Stimulated activated CD8-positive, alpha-beta memory T cell treated with anti-CD3 and anti-CD28 coated beads, Interleukin-7, amount 100 ng/mL, for 24 hours (primary cell): Measurements from ENCODE around the gene TNS1.

Experiments used
- DNase-seq: peaks from one replicate; pipeline ENCODE4 v3.0.0-alpha.2; 2020; ENCODE audit warnings: low read depth

The TNS1 gene

GRCh38 chr2:217830061-217830460, 172.7 kb downstream of the TNS1 start:
- DNase-seq = no peak

GRCh38 chr2:217829420-217829819, 173.4 kb downstream of the TNS1 start:
- DNase-seq = no peak

GRCh38 chr2:217828336-217828735, 174.5 kb downstream of the TNS1 start:
- no peak for DNase-seq

GRCh38 chr2:217827430-217828201, 175.2 kb downstream of the TNS1 start:
- DNase-seq = no peak

GRCh38 chr2:217826991-217827390, 175.8 kb downstream of the TNS1 start:
- DNase-seq = no peak

- DNase-seq = no peak
Measured at GRCh38 chr2:217826520-217826919, 176.3 kb downstream of the TNS1 start.

- no peak for DNase-seq
Measured at GRCh38 chr2:217825469-217826235, 177.1 kb downstream of the TNS1 start.

GRCh38 chr2:217824223-217824622, 178.6 kb downstream of the TNS1 start:
- DNase-seq = no peak

GRCh38 chr2:217823626-217824025, 179.2 kb downstream of the TNS1 start:
- DNase-seq = no peak

GRCh38 chr2:217822296-217823252, 180.2 kb downstream of the TNS1 start:
- DNase-seq = no peak

GRCh38 chr2:217821536-217822147, 181.2 kb downstream of the TNS1 start:
- DNase-seq = no peak

- no peak for DNase-seq
Measured at GRCh38 chr2:217820904-217821303, 181.9 kb downstream of the TNS1 start.

GRCh38 chr2:217820091-217820819, 182.5 kb downstream of the TNS1 start:
- DNase-seq = no peak

GRCh38 chr2:217818293-217818850, 184.4 kb downstream of the TNS1 start:
- no peak for DNase-seq

- DNase-seq = no peak
Measured at GRCh38 chr2:217817466-217818292, 185.1 kb downstream of the TNS1 start.

- no peak for DNase-seq
Measured at GRCh38 chr2:217816396-217816869, 186.4 kb downstream of the TNS1 start.

GRCh38 chr2:217813828-217814227, 189.0 kb downstream of the TNS1 start:
- no peak for DNase-seq

GRCh38 chr2:217812170-217812569, 190.6 kb downstream of the TNS1 start:
- no peak for DNase-seq

- DNase-seq = no peak
Measured at GRCh38 chr2:217810260-217810659, 192.5 kb downstream of the TNS1 start.

GRCh38 chr2:217809736-217810135, 193.1 kb downstream of the TNS1 start:
- no peak for DNase-seq
